ENCODE results near the gene TSPAN10. TPM values are rescaled to one million over a fixed set of nuclear protein-coding genes. Genes with fewer than 3 reads are reported as not detected.
A peak's percentile ranks its signal among the peaks of the same experiment; 100 is the strongest.

TSPAN10 gene
- polyA plus RNA-seq, 1 donor from 2014 or later, result not detected

- Histone ChIP-seq H3K9me2 (ENCODE audit: insufficient read depth, low read length) (no peaks in the 10 kb centered on the region), H3K9ac (ENCODE audit: low read length) (peak overlapping the region; percentile 98), H2AFZ (ENCODE audit: low read depth, low read length) (peak overlapping the region; percentile 33), H4K20me1 (ENCODE audit: insufficient read depth) (peaks cover 7% of the 10 kb centered on the region), H3K36me3 (ENCODE audit: insufficient read depth, low read length) (no peaks in the 10 kb centered on the region), H3K79me2 (replicated peaks; ENCODE audit: insufficient read depth, low read length) (peaks cover 37% of the 10 kb centered on the region), H3F3A (ENCODE audit: insufficient read depth, low read length, poor library complexity, severe bottlenecking) (no peaks in the 10 kb centered on the region), H3K27ac (ENCODE audit: low read length) (peak overlapping the region; percentile 92), H3K4me3 (ENCODE audit: low read length) (peak overlapping the region; percentile 100), H3K4me2 (ENCODE audit: low read length) (peak overlapping the region; percentile 63), H3K9me3 (ENCODE audit: low read length) (no peaks in the 10 kb centered on the region), H3K27me3 (ENCODE audit: insufficient read depth, low read depth, low read length) (no peaks in the 10 kb centered on the region)
- no peak for TF ChIP-seq POLR2AphosphoS5 (IDR thresholded peaks at IDR 0.05)
- TF ChIP-seq REST (IDR thresholded peaks at IDR 0.05; ENCODE audit: borderline replicate concordance), result no peak
- TF ChIP-seq RAD21 (conservative IDR thresholded peaks at IDR 0.05), result no peak
- TF ChIP-seq CTCF (IDR thresholded peaks at IDR 0.05; ENCODE audit: poor library complexity, severe bottlenecking), result no peak
- no peak for TF ChIP-seq SMC3 (conservative IDR thresholded peaks at IDR 0.05; ENCODE audit: poor library complexity)
Observed at GRCh38 chr17:81683208-81683583, 46.2 kb downstream of the TSPAN10 start.

- no peaks in the 10 kb centered on the region for H3K9me2 ChIP-seq (ENCODE audit: insufficient read depth, low read length)
- H3K9ac ChIP-seq (ENCODE audit: low read length), result peak within 1 kb of the TSS; percentile 98
- peak; percentile 14 for TF ChIP-seq RAD21 (conservative IDR thresholded peaks at IDR 0.05)
- peak; percentile 84 for TF ChIP-seq POLR2AphosphoS5 (IDR thresholded peaks at IDR 0.05)
- peak; percentile 76 for TF ChIP-seq MXI1 (conservative IDR thresholded peaks at IDR 0.05; ENCODE audit: poor library complexity, severe bottlenecking)
- TF ChIP-seq CTCF (IDR thresholded peaks at IDR 0.05; ENCODE audit: poor library complexity, severe bottlenecking), result no peak
- TF ChIP-seq TAF1 (IDR thresholded peaks at IDR 0.05; ENCODE audit: low read depth), result peak; percentile 70
- no peak for TF ChIP-seq EZH2 (IDR thresholded peaks at IDR 0.05; ENCODE audit: borderline replicate concordance, insufficient read depth, low read length, poor library complexity, severe bottlenecking)
- TF ChIP-seq EP300 (conservative IDR thresholded peaks at IDR 0.05; ENCODE audit: poor library complexity, severe bottlenecking), result peak; percentile 56
- no peak for TF ChIP-seq SMC3 (conservative IDR thresholded peaks at IDR 0.05; ENCODE audit: poor library complexity)
- TF ChIP-seq REST (IDR thresholded peaks at IDR 0.05; ENCODE audit: borderline replicate concordance), result peak; percentile 5
- peaks cover 37% of the 10 kb centered on the region for H3K79me2 ChIP-seq (replicated peaks; ENCODE audit: insufficient read depth, low read length)
- peak within 1 kb of the TSS; percentile 89 for H3K4me2 ChIP-seq (ENCODE audit: low read length)
- peaks cover 7% of the 10 kb centered on the region for H4K20me1 ChIP-seq (ENCODE audit: insufficient read depth)
- peak within 1 kb of the TSS; percentile 92 for H3K27ac ChIP-seq (ENCODE audit: low read length)
- no peaks in the 10 kb centered on the region for H3F3A ChIP-seq (ENCODE audit: insufficient read depth, low read length, poor library complexity, severe bottlenecking)
- H3K36me3 ChIP-seq (ENCODE audit: insufficient read depth, low read length), result no peaks in the 10 kb centered on the region
- H2AFZ ChIP-seq (ENCODE audit: low read depth, low read length), result peak within 1 kb of the TSS; percentile 33
- H3K27me3 ChIP-seq (ENCODE audit: insufficient read depth, low read depth, low read length), result no peaks in the 10 kb centered on the region
- no peaks in the 10 kb centered on the region for H3K9me3 ChIP-seq (ENCODE audit: low read length)
- peak within 1 kb of the TSS; percentile 100 for H3K4me3 ChIP-seq (ENCODE audit: low read length)
Observed at GRCh38 chr17:81683584-81684441, 46.8 kb downstream of the TSPAN10 start, which contains the start of the genes ARL16 and HGS. Gene ARL16 (minus strand): TSS chr17:81683797. CDS start chr17:81683753, 44 bp downstream. Gene HGS (plus strand): TSS chr17:81684011. CDS start chr17:81684067, 56 bp downstream.

All from neural cell (in vitro differentiated cells).